NCI-H774 (cell line): Measurements from ENCODE around the gene ADM2.
"Not testable (repeated sequence)": the region's sequence is repeated elsewhere in the genome, so short reads cannot be mapped to it uniquely, and the experiment has no call there.

Experiments used
- DNase-seq: peaks from one replicate; lab custom pipeline; 2025; lab: John Stamatoyannopoulos, UW

ADM2 gene

DNA sequence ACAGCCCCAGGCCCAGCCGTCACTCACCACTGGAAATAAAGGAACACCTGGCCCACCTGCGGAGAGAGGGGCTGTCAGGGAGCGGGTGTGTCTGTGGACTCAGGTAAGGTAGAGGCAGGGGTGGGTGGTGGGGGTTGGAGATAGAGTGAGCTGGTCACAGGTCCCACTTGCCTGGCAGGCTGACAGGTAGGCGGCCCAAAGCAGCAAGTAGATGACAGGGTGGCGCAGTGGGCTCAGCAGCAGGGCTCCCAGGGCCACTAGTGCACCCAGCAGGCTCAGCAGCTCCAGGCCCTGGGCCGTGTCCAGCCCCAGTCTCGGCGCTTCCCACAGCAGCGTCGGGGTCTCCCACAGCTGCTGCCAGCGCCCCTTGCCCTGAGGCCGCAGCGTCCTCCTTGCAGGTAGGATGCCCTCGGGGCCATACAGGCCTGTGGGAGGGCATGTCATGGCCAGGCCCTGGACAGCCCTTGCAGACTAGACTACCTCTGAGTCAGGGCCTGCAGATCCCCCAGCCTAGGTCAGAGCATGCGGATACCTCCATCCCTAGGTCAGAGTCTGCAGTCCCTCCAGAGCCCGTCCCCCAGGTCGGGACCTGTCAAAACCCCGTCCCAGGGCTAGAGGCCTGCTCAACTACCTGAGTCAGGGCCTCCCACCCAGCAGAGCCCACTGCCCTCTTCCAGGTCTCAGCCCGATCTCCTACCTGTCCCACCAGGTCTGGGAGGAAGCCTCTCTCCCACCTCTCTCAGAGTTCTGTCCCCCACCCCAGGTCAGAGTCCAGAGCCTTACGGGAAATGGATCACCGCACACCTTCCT, 25.5 kb downstream of the ADM2 start:
- no peak for DNase-seq

DNA sequence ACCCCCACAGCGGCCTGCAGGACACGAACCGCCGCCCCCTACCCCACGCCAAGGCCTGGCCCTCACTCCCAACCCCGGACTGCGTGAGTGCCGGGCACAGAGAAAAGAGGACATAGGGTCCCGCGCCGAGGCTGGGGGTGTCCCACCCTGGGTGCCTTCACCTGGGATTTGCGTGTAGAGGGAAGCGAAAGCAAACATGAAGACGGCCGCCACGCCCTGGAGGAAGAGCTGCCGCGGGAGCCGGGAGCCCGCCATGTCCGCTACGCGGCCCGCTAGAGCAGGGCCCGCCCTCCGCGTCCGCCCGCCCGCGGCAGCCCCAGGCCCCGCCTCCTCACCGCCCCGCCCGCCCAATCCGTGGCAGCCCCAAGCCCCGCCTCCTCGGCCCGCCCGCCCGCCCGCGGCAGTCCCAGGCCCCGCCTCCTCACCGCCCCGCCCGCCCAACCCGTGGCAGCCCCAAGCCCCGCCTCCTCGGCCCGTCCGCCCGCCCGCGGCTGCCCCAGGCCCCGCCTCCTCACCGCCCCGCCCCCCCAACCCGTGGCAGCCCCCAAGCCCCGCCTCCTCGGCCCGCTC, 26.2 kb downstream of the ADM2 start, which contains the start of gene LMF2:
TSS of gene LMF2 (minus strand) at position 282 of the 570 bp plus-strand sequence. CDS start at position 255, 27 bp downstream.
- peak; percentile 80 for DNase-seq

DNA sequence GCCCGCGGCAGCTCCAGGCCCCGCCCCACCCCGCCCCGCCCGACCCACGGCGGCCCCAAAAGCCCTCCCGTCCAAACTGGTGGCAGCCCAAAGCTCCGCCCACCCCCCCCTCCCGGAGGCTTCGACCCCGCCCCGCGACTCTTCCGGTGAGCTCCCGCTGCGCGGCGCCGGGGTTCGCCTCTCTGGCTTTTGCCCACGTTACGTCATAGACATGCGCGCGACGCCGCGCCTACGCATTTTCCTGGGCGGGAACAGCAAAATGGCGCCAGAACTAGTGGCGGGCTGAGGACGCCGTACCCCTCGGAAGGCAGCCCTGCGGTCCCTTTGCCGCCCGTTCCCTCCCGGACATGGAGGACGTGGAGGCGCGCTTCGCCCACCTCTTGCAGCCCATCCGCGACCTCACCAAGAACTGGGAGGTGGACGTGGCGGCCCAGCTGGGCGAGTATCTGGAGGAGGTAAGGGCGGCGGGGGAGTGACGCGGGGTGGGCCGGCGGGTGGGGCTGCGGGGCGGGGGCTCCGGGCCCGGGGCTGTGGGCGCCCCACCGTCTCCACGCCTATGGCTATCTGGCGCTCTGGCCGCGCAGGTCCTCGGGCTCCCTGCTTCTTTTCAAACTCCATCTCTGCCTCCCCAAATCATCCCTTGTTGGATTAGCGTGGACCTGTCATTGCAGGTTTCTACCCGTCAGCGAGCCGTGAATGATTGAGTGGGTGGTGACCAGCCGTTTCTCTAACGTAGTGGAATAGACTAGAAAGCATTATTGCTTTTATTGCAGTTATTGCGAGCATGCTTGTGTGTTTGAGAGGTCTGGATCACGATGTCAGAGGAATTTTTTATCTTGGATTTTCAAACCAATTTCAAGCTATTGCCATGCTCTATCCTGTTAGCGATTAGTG, 26.9 kb downstream of the ADM2 start, which contains the start of gene NCAPH2:
TSS of gene NCAPH2 (plus strand) at position 234 of the 894 bp plus-strand sequence. CDS start at position 348, 114 bp downstream.
- peak; percentile 88 for DNase-seq

DNA sequence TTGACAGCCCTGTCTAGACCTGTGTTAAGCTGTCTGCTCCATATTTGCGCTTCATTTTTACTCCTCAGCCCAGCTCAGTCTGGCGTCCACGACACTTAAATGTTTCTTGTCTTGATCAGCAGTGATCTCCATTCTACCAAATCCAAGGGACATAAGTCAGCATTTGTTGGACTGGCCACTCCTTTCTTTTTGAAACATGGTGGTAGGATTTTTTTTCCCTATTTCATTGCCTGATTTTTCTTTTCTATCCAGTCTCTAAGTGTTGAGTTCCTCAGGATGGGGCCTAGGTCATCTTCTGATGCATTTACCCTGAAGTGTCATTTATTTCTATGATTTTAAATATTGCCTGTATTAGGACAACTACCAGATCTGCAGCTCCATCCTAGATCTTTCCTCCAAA, 27.6 kb downstream of the ADM2 start:
- DNase-seq: no peak

DNA sequence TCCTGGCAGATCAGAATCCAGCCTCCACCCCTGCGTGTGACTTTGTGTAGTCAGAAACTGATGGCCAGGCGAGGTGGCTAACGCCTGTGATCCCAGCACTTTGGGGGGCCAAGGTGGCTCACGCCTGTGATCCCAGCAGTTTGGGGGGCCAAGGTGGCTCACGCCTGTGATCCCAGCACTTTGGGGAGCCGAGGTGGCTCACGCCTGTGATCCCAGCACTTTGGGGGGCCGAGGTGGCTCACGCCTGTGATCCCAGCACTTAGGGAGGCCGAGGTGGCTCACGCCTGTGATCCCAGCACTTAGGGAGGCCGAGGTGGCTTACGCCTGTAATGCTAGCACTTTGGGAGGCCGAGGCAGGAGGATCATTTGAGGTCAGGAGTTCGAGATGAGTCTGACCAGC, 31.8 kb downstream of the ADM2 start:
- no peak for DNase-seq

DNA sequence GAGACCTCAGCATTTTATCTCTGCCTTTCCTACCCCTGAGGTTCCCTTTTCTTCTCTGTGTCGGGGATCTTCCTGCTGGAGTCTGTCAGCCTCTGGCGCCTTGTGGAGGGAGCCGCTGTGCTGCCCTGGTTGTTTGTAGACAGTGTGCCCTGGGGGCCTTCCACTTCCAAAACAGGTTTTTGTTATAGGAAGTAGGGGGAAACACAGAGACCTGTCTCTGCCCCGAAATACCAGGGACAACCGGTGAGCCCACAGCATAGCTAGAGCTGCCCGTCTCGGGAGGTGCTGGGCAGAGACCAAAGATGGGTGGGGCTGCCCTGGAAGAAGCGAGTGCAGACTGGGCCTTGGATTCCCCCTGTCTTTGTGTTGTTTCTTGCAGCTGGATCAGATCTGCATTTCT, 34.7 kb downstream of the ADM2 start:
- DNase-seq: no peak

DNA sequence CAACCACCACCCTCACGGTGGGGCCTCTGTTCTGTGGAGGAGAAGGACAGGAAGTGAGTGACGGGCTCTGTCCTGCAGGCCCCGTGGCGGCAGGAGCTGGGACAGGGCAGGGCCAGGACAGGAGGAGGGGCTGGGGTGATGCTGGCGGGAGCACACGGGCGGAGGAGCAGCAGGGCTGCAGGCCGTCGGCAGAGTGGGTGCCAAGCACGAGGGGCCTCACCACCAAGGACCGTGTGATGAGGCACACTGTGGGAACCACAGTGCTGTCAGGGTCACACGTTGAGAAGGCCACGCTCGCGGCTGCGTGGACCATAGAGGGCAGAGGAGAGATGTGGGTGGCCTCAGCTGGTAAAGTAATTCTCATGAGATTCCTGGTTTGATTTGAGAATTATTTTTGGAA, 35.5 kb downstream of the ADM2 start:
- no peak for DNase-seq

DNA sequence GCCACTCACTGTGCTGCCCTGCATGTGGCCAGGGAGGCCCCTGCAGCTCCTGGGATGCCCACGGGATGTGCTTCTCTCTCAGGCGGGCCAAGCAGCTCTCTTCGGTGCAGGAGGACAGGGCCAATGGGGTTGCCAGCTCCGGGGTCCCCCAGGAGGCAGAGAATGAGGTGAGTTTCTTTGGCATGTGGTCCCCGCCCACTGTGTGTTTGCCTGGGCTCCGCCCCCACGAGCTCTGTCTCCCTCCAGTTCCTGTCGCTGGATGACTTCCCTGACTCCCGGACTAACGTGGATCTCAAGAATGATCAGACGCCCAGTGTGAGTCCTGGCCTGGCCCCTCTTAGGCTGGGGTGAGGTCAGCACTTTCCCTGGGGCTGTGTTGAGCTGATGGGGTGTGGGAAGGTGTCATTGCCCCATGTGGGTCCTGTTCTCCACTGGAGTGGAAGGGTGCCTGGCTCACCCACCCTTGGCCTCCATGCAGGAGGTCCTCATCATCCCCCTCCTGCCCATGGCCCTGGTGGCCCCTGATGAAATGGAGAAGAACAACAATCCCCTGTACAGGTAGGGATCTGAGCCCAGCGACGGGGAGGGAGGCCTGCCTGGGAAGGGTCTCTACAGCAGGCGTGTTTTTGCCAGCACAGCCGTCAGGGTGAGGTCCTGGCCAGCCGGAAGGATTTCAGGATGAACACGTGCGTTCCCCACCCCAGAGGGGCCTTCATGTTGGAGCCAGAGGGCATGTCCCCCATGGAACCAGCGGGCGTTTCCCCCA, 36.3 kb downstream of the ADM2 start:
- no peak for DNase-seq

DNA sequence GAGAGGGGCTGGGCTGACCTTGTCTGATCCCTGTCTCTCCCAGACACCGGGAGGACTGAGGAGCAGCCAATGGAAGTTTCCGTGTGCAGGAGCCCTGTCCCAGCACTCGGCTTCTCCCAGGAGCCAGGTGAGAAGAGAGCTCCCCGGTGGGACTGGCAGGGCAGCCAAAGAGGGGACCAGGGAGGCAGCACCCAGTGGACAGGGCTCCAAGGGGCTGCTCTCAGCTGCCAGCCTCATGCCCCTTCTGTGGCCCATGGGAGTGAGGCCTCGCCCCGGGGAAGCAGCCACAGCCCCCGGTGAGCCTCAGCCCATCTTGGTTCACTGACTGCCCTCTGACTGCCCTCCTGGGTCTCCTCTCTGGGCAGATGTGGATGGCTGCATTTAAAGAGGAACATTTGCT, 37.3 kb downstream of the ADM2 start:
- DNase-seq: no peak

DNA sequence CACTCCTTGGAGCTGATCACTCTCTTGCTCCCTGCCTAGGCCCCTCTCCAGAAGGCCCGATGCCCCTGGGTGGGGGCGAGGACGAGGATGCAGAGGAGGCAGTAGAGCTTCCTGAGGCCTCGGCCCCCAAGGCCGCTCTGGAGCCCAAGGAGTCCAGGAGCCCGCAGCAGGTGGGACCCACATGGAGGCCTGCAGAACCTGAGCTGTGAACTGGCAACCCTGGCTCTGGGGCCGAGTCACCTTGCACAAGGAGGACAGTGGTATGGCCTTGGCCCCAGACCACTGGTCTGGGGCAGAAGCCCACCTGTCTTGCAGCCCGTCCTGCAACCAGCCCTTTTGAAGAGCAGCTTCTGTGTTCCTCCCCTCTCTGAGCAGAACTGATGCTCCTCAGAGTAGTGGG, 37.8 kb downstream of the ADM2 start:
- DNase-seq: no peak

DNA sequence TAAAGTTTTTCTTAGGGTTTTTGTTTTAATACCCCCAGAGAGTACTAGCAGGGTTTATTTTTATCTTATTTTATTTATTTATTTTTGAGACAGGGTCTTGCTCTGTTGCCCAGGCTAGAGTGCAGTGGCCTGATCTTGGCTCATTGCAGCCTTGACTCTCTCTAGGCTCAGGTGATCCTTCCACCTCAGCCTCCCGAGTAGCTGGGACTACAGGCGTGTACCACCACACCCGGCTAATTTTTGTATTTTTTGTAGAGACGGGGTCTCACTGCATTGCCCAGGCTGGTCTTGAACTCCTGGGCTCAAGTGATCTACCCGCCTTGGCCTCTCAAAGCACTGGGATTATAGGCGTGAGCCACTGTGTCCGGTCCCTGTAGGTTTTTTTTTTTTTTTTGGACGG, 38.8 kb downstream of the ADM2 start:
- DNase-seq: not testable (repeated sequence)

DNA sequence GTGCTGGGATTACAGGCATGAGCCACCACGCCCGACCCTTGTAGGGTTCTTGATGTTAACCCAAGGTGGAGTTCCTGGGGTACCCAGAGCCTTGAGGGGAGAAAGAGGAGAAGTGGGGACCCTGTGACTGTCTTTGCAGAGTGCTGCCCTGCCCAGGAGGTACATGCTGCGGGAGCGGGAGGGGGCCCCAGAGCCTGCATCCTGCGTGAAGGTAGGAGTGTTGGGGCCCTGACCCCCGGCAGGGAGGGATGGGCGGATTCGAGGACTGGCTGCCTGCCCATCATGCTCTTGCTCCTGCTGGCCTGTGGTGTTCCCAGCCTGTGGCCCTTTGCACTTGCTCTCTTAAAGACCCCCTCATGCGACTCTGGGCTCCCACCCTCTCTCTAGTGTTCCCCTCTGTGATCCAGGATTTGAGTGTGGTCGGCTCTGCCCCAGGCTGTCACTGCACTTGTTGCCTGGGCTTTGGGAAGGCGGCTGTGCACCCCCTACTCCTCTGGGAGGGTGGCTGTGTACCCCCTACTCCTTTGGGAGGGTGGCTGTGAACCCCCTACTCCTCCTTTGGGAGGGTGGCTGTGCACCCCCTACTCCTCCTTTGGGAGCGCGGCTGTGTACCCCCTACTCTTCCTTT, 39.6 kb downstream of the ADM2 start:
- DNase-seq: no peak

DNA sequence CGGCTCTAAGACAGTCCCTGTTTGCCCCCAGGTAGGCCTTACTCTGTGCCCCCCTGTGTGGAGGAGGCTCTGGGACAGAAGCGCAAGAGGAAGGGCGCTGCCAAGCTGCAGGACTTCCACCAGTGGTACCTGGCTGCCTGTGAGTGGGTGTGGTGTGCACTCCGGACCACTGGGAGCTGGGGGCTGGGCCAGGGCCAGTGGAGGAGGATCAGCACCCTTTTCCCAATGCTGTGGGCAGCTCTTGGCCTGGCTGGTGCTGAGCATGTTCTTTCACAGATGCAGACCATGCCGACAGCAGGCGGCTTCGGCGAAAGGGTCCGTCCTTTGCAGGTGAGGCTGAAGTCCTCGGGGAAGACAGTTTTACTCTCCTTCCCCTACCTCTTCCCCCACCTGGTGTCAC, 40.4 kb downstream of the ADM2 start:
- no peak for DNase-seq

DNA sequence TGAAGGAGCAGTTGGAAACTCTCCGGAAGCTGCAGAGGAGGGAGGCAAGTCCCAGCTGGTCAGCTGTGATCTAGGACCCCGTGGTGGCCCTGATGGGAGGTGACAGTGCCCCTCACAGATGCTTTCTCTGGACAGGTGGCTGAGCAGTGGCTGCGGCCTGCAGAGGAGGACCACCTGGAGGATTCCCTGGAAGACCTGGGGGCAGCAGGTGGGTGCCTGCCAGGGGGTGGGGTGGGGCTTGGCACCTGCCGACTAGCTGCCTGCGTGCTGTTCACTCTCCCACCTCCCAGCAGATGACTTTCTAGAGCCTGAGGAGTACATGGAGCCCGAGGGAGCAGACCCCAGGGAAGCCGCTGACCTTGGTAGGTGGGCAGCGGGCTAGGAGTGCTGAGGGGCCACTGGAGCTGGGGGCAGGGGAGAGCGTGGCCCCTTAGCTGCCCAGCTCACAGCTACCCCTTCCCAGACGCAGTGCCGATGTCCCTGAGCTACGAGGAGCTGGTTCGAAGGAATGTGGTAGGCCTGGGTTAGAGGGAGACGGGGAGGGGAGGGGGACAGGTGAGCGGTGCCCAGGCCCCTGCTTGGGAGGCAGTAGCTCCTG, 41.0 kb downstream of the ADM2 start:
- no peak for DNase-seq

DNA sequence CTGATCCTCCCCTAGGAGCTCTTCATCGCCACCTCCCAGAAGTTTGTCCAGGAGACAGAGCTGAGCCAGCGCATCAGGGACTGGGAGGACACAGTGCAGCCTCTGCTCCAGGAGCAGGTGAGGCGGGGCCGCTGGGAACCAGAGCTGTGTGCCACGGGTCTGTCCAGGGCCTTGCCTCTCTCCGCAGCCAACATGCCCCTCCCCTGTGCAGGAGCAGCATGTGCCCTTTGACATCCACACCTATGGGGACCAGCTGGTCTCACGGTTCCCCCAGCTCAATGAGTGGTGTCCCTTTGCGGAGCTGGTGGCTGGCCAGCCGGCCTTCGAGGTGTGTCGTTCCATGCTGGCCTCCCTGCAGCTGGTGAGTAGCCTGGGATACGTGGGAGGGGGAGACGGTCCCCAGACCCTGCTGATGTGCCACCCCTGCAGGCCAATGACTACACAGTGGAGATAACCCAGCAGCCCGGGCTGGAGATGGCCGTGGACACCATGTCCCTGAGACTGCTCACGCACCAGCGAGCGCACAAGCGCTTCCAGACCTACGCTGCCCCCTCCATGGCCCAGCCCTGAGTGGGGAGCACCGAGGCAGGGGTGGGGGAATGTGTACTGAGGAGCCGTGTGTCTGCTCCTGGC, 41.6 kb downstream of the ADM2 start:
- no peak for DNase-seq

DNA sequence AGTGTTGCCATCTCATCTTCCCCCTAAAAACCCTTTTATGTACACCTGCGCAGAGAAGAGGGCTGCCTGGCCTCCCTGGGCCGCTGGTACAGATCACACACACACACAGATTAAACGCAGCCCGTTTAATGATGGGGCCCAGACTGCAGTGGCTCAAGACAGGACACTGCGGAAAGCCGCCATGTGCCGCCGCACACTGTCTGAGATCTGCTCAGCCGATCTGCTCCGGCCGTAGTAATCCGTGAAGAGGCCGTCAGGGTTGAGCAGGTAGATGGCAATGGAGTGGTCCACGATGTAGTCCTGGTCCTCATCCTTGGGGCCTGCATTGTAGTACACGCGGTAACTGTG, 42.1 kb downstream of the ADM2 start:
- no peak for DNase-seq

DNA sequence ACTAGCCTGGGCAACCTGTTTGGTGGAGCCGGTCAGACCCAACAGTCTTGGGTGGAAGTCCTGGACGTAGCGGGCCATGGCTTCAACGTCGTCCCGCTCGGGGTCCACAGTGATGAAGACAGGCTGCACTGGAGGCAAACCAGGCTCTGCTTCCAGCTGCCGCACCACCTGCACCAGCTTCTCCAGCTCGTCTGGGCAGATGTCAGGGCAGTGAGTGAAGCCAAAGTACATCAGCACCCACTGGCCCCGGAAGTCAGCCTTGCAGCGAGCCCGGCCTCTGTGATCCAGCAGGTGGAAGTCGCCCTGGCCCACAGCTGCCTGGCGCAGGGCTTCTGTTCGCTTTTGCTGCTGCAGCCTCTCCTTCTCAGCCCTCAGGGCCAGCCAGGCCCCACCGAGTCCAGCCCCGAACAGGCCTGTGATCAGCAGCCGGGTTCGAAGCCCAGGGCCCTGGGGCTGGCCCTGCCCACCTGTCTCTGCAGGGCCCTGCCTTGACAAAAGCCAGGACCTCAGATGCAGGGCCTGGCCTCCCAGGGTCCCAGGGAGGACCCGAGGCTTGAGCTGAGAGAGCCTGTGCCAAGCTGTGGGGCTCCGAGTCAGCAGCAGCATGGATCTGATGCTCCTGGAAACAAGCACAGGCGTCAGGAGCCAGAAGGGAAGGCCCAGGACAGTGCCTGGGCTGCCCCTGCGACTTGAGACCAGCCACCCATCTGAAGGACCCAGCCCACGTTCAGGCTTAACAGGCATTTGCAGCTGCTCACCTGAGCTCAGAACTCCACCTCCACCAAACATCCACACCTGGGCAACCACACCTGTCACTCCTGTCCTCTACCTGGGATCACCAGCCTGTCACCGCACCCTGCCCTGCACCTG, 42.7 kb downstream of the ADM2 start:
- no peak for DNase-seq

DNA sequence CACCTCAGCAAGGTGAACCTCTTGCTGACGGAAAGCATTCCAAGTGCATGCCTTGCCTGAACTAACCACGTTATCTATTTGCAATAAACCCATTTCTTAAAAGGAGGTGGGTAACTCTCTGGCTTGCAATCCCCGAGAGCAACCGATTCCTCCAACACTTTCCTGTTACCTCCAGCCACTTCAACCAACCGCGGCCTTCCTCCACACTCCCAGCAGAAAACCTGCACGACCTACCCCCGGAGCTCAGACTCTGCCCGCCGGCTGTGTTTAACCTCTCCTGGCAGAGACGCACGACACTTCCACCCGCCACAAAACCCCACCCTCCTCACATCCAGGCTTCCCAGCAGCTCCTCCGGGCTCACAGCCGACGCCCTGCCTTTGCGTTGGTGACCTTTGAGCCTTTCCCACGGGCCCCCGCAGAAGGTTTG, 43.3 kb downstream of the ADM2 start:
- DNase-seq: no peak

DNA sequence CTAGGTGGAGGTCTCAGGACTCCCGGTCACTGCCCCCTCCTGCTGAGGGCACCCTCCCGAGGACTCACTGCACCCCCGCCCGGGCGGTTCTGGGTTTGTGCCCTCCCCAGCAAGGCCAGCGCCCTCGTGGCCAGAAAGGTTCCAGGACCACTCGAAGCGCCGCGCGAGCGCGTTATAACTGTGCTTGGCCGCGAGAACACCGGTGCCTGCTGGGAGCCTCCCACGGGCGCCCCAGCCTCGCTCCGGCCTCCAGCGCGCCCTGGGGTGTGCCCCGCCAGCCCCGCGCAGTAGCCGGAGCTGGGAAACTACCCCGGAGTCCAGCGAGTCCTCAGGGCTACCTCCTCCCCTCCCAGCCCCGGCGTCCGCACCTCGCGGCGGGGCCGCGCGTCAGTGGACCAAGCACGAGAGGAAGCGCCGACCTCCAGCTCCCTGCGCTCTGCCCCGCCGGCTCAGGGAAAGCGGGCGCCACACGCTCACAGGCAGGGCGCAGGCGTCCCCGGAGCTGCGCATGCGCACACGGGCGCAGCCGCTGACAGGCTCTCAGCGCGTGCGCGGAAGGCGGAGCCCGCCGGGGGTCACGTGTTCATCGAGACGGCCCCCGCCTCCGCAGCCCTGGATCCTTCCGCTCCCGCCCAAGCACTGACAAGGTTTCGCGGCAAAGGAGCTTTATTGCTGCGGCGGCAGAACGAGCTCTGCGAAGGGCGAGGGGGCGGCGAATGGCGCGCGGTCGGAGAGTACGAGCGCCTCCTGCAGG, 43.9 kb downstream of the ADM2 start, which contains the start of gene SCO2:
TSS of gene SCO2 (minus strand) at position 495 of the 754 bp plus-strand sequence. CDS start 1,187 bp downstream, outside the sequence.
- peak; percentile 90 for DNase-seq
